Uterus (tissue), 2 donors: ENCODE measurements around the gene DNAH7.

Source experiments
- POLR2A ChIP-seq, 2 donors: fragments of 450-650 bp; IDR thresholded peaks; one replicate each; pipeline ENCODE4 v1.6.1; 2016; ENCODE audit warnings: antibody characterized with exemption in 2 of 2, mild to moderate bottlenecking in 1 of 2, moderate library complexity in 1 of 2
- TF ChIP-seq, protein P1 (sequence below), 4 experiments: fragments of 200-600 bp in 2 of 4; fragments of 450-650 bp in 2 of 4; sonication (generic) in 2 of 4; IDR thresholded peaks; one replicate each; pipeline ENCODE4 v1.5.1; 2016 to 2019; ENCODE audit warnings: antibody characterized with exemption in 4 of 4, mild to moderate bottlenecking in 2 of 4, moderate library complexity in 1 of 4

DNA sequence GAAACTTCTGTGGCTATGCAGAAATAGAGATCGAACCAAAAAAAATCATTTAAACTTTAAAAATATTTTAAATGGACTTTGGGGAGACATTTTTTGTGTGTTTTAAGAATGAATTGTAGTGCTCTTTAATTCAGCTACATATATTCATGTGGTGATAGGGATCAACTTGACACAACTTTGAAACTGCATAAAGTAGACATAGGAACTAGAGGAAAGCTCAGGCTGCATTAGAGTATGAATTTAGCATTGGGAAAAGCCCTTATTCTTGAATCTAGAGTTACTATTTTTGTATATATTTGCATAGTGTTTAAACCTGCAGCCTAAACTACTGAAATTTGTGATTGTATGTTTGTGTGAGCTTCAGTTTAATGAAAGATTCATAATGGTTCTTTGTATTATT is 333.3 kb downstream of the DNAH7 start:
- TF ChIP-seq, protein P1, sequence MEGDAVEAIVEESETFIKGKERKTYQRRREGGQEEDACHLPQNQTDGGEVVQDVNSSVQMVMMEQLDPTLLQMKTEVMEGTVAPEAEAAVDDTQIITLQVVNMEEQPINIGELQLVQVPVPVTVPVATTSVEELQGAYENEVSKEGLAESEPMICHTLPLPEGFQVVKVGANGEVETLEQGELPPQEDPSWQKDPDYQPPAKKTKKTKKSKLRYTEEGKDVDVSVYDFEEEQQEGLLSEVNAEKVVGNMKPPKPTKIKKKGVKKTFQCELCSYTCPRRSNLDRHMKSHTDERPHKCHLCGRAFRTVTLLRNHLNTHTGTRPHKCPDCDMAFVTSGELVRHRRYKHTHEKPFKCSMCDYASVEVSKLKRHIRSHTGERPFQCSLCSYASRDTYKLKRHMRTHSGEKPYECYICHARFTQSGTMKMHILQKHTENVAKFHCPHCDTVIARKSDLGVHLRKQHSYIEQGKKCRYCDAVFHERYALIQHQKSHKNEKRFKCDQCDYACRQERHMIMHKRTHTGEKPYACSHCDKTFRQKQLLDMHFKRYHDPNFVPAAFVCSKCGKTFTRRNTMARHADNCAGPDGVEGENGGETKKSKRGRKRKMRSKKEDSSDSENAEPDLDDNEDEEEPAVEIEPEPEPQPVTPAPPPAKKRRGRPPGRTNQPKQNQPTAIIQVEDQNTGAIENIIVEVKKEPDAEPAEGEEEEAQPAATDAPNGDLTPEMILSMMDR (IDR thresholded peaks at IDR 0.05) = no peak
- TF ChIP-seq POLR2A (IDR thresholded peaks at IDR 0.05) = no peak
